ENCODE measurements around the gene TRAPPC12. TPM values are rescaled to one million over a fixed set of nuclear protein-coding genes. Genes with fewer than 3 reads are reported as not detected.

TRAPPC12 gene
- total RNA-seq, 2 donors from 2014 or later = 98.2 to 103 TPM

GRCh38 chr2:3430172-3430571 is 50.7 kb downstream of the TRAPPC12 start:
- Mint-ChIP-seq H3K27me3 (ENCODE audit: insufficient read depth) (no peaks in the 10 kb centered on the region), H3K9me3 (no peaks in the 10 kb centered on the region), H3K36me3 (ENCODE audit: low read depth) (peaks cover 61% of the 10 kb centered on the region), H3K4me1 (peaks cover 8% of the 10 kb centered on the region), H3K4me3 (no peak overlapping the region), H3K27ac (no peak overlapping the region)
- WGBS, 2 experiments (ENCODE audit: insufficient coverage in 1 of 2, insufficient read length in 1 of 2) = 80 to 95% methylated on average over 4 to 6 of the region's 6 CpGs
- H3K4me1 ChIP-seq (ENCODE audit: control insufficient read depth, insufficient read depth, low read length) = no peaks in the 10 kb centered on the region
- H3K27ac ChIP-seq (ENCODE audit: low read depth, low read length) = no peak overlapping the region
- no peak for TF ChIP-seq CTCF (conservative IDR thresholded peaks at IDR 0.05)
- no peak overlapping the region for H3K4me3 ChIP-seq (ENCODE audit: low read length)
- no peaks in the 10 kb centered on the region for H3K9me3 ChIP-seq (ENCODE audit: control insufficient read depth, low read length)
- H3K36me3 ChIP-seq (ENCODE audit: control insufficient read depth, insufficient read depth, low read length) = peaks cover 51% of the 10 kb centered on the region
- no peaks in the 10 kb centered on the region for H3K27me3 ChIP-seq (ENCODE audit: control insufficient read depth, insufficient read depth, low read length, poor library complexity, severe bottlenecking)
- no peak overlapping the region for H3K9ac ChIP-seq (ENCODE audit: extremely low read depth, low read length, poor library complexity, severe bottlenecking)
- DNase-seq = no peak

GRCh38 chr2:3430740-3431490 is 51.4 kb downstream of the TRAPPC12 start:
- H3K4me3 ChIP-seq (ENCODE audit: low read length) = no peak overlapping the region
- peak; percentile 28 for DNase-seq
- no peak for TF ChIP-seq CTCF (conservative IDR thresholded peaks at IDR 0.05)
- Mint-ChIP-seq H3K27ac (no peak overlapping the region), H3K36me3 (ENCODE audit: low read depth) (peaks cover 57% of the 10 kb centered on the region), H3K27me3 (ENCODE audit: insufficient read depth) (no peaks in the 10 kb centered on the region), H3K9me3 (no peaks in the 10 kb centered on the region), H3K4me3 (no peak overlapping the region), H3K4me1 (peaks cover 8% of the 10 kb centered on the region)
- no peak overlapping the region for H3K27ac ChIP-seq (ENCODE audit: low read depth, low read length)
- no peaks in the 10 kb centered on the region for H3K27me3 ChIP-seq (ENCODE audit: control insufficient read depth, insufficient read depth, low read length, poor library complexity, severe bottlenecking)
- H3K9ac ChIP-seq (ENCODE audit: extremely low read depth, low read length, poor library complexity, severe bottlenecking) = no peak overlapping the region
- no peaks in the 10 kb centered on the region for H3K4me1 ChIP-seq (ENCODE audit: control insufficient read depth, insufficient read depth, low read length)
- no peaks in the 10 kb centered on the region for H3K9me3 ChIP-seq (ENCODE audit: control insufficient read depth, low read length)
- H3K36me3 ChIP-seq (ENCODE audit: control insufficient read depth, insufficient read depth, low read length) = peaks cover 45% of the 10 kb centered on the region
- 93 to 94% methylated on average over 10 to 20 of the region's 20 CpGs for WGBS, 2 experiments (ENCODE audit: insufficient coverage in 1 of 2, insufficient read length in 1 of 2)

- Histone ChIP-seq H3K27me3 (ENCODE audit: control insufficient read depth, insufficient read depth, low read length, poor library complexity, severe bottlenecking) (no peaks in the 10 kb centered on the region), H3K9me3 (ENCODE audit: control insufficient read depth, low read length) (no peaks in the 10 kb centered on the region), H3K27ac (ENCODE audit: low read depth, low read length) (no peak overlapping the region), H3K9ac (ENCODE audit: extremely low read depth, low read length, poor library complexity, severe bottlenecking) (no peak overlapping the region), H3K4me1 (ENCODE audit: control insufficient read depth, insufficient read depth, low read length) (no peaks in the 10 kb centered on the region), H3K4me3 (ENCODE audit: low read length) (no peak overlapping the region), H3K36me3 (ENCODE audit: control insufficient read depth, insufficient read depth, low read length) (peaks cover 36% of the 10 kb centered on the region)
- WGBS, 2 experiments (ENCODE audit: insufficient coverage in 1 of 2, insufficient read length in 1 of 2) = 89 to 93% methylated on average over 5 to 6 of the region's 6 CpGs
- DNase-seq = peak; percentile 5
- Mint-ChIP-seq H3K36me3 (ENCODE audit: low read depth) (peaks cover 48% of the 10 kb centered on the region), H3K27ac (no peak overlapping the region), H3K27me3 (ENCODE audit: insufficient read depth) (no peaks in the 10 kb centered on the region), H3K4me3 (no peak overlapping the region), H3K4me1 (peaks cover 8% of the 10 kb centered on the region), H3K9me3 (no peaks in the 10 kb centered on the region)
- no peak for TF ChIP-seq CTCF (conservative IDR thresholded peaks at IDR 0.05)
These were observed 52.6 kb downstream of the TRAPPC12 start for GRCh38 chr2:3432067-3432466.
